AG10803 (cell line): ENCODE results near the gene TCIRG1.

Experiments used
- DNase-seq: peaks from one replicate; pipeline ENCODE4 v3.0.0; 2010; ENCODE audit warnings: low read depth
- H3K4me3 ChIP-seq: 2 replicates; pipeline ENCODE4 v1.5.1; 2011; ENCODE audit warnings: mild to moderate bottlenecking, low read length, control low read depth
- TF ChIP-seq, protein P1 (sequence below): conservative IDR thresholded peaks from 2 replicates; pipeline ENCODE4 v1.5.1; 2011; ENCODE audit warnings: mild to moderate bottlenecking, low read length, control low read depth, inconsistent platforms

Gene TCIRG1

GRCh38 chr11:68052137-68052873 lies 13.5 kb downstream of the TCIRG1 start:
- DNase-seq = no peak
- H3K4me3 ChIP-seq = no peak overlapping the region
- TF ChIP-seq, protein P1, sequence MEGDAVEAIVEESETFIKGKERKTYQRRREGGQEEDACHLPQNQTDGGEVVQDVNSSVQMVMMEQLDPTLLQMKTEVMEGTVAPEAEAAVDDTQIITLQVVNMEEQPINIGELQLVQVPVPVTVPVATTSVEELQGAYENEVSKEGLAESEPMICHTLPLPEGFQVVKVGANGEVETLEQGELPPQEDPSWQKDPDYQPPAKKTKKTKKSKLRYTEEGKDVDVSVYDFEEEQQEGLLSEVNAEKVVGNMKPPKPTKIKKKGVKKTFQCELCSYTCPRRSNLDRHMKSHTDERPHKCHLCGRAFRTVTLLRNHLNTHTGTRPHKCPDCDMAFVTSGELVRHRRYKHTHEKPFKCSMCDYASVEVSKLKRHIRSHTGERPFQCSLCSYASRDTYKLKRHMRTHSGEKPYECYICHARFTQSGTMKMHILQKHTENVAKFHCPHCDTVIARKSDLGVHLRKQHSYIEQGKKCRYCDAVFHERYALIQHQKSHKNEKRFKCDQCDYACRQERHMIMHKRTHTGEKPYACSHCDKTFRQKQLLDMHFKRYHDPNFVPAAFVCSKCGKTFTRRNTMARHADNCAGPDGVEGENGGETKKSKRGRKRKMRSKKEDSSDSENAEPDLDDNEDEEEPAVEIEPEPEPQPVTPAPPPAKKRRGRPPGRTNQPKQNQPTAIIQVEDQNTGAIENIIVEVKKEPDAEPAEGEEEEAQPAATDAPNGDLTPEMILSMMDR = no peak

DNA sequence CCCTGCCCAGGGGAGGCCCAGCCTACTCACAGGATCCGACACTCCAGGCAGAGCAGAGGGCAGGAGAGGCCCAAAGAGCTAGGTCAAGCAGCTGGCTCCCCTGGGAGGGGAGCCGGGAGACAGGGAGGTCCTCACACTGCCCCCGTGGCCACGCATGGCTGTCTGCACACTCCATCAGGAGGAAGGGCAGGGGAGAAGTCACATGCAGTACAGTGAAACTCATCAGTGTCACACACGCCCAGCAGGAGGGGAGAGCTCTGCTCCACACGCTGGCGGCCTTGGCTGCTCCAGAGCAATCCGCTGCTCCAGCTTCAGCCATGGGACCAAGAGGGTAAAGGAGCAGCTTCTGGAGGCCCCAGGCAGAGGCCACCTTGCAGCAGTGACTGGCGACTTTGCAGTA lies 14.3 kb downstream of the TCIRG1 start:
- TF ChIP-seq, protein P1 = no peak
- H3K4me3 ChIP-seq = no peak overlapping the region
- DNase-seq = no peak

DNA sequence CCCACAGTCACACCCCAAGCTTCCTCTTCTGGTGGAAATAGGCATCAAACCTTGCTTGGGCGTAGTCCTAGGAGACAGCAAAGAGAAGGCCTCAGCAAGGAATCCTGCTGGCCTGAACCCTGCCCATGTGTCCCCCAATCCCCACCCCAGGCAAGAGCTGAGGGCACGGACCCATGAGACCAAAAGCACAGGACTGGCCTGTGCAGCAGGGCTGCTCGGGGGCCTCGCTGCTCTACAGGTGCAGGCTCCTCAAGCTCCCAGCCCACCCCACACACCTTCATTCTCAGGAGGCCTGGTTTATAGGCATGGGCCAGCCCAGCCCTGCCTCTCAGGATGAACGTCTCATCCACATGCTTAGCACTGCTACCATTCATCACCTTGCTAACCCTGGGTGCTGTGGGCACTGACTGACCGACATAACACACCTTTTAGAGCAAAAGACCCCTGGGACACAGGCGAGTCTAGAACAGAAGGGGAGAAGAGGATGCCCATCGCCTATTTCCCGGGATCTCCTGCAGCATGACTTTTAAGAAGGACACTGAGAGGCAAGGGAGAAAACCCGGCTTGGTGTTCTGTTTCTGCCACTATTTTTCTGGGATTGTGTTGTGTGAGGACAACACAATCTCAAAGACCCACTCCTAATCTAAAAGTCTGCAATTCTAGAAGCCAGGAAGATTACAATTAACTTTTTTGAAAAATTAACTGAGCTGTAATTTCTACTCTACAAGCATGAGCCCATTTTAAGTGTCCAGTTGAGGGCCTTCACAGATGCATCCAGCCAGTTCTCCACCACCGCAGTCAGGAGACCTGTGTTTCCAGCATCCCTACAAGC lies 15.4 kb downstream of the TCIRG1 start:
- TF ChIP-seq, protein P1 = no peak
- no peak for DNase-seq

DNA sequence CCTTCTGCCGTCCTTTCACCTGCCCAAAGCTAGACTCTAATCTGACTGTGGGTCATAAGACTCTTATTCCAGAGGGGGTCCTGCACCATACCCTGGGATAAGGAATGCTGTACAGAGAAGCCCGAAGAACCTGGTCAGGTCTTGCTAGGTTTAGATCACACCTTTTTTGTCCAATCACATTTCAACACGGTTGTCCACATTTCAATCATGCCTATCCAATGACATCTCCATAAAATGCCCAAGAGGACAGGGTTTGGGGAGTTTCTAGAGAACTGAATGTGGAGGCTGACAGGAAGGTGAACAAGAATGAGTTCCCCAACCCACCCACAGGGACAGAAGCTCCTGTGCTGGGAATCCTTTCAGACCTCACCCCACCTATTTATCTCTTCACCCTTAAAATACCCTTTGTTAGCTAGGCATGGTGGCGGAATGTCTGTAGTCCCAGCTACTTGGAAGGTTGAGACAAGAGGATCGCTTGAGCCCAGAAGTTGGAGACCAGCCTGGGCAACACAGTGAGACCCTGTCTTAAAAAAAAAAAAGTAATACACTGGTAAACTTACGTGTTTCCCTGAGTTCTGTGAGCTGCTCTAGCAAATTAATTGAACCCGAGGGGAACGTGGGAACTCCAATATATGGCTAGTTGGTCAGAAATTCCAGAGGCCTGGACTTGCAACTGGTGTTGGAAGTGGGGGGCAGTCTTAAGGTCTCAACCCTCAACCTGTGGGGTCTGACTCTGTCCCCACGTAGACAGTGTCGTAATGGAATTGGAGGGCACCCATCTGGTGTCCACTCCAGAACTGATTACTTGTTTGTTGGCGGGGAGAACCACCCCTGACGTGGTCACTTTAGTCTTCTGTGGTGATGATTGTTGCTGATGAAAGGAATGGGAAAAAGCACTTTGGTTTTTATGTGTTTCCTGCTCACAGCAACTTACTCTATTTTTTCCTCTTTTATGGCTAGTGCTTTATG lies 17.8 kb downstream of the TCIRG1 start:
- H3K4me3 ChIP-seq = no peak overlapping the region
- TF ChIP-seq, protein P1 = no peak
- no peak for DNase-seq

More for the DNA sequence above, 15.4 kb downstream of the TCIRG1 start:
- H3K4me3 ChIP-seq = no peak overlapping the region

- DNase-seq = no peak
- no peak overlapping the region for H3K4me3 ChIP-seq
- TF ChIP-seq, protein P1 = no peak
Measured at GRCh38 chr11:68057807-68058206, 19.0 kb downstream of the TCIRG1 start.

DNA sequence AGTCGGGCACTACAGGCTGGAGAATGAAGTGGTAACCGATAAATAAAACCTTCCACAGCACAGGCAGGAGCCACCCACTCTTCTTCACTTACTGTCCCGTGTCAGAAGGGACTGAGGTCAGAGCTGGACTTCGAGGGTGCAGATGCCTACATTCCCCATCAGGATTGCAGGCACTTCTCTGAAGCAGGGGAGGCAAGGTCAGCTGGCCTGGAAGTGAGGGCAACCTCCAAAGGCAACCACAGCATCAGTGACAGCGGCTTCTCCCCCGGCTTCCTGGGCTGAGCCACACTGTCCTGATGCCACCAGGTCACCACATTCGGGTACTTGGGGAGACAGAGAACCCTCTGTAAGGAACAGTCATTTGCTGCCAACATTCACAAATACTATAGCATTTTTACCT lies 22.7 kb downstream of the TCIRG1 start:
- no peak for DNase-seq

More for the DNA sequence above, 22.7 kb downstream of the TCIRG1 start:
- TF ChIP-seq, protein P1 = no peak
- no peak overlapping the region for H3K4me3 ChIP-seq
